PC-9 (cell line): ENCODE results near the gene C5.

Source experiments
- EZH2 ChIP-seq: fragments of 200-600 bp; sonication (generic); IDR thresholded peaks from 2 replicates; pipeline ENCODE4 v1.8.0; 2017; ENCODE audit warnings: antibody characterized with exemption, low read depth
- TF ChIP-seq, protein P1 (sequence below): fragments of 200-600 bp; sonication (generic); conservative IDR thresholded peaks from 2 replicates; pipeline ENCODE4 v1.6.1; 2017; ENCODE audit warnings: mixed run types, antibody characterized with exemption, mild to moderate bottlenecking, moderate library complexity

GRCh38 chr9:121026260-121026691 is 23.8 kb downstream of the C5 start:
- no peak for TF ChIP-seq EZH2
- TF ChIP-seq, protein P1, sequence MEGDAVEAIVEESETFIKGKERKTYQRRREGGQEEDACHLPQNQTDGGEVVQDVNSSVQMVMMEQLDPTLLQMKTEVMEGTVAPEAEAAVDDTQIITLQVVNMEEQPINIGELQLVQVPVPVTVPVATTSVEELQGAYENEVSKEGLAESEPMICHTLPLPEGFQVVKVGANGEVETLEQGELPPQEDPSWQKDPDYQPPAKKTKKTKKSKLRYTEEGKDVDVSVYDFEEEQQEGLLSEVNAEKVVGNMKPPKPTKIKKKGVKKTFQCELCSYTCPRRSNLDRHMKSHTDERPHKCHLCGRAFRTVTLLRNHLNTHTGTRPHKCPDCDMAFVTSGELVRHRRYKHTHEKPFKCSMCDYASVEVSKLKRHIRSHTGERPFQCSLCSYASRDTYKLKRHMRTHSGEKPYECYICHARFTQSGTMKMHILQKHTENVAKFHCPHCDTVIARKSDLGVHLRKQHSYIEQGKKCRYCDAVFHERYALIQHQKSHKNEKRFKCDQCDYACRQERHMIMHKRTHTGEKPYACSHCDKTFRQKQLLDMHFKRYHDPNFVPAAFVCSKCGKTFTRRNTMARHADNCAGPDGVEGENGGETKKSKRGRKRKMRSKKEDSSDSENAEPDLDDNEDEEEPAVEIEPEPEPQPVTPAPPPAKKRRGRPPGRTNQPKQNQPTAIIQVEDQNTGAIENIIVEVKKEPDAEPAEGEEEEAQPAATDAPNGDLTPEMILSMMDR = no peak
